Psoas muscle (tissue), 8 donors: Measurements from ENCODE around the gene KCNJ8. TPM values are rescaled to one million over a fixed set of nuclear protein-coding genes. Genes with fewer than 3 reads are reported as not detected.
"Not testable (repeated sequence)": the region's sequence is repeated elsewhere in the genome, so short reads cannot be mapped to it uniquely, and the experiment has no call there.

Source experiments
- ATAC-seq, 4 donors: fragments of 200-7000 bp; cut with Tn5 transposase; one replicate each; pipeline ENCODE4 v1.9.1; 2020; ENCODE audit warnings: moderate library complexity in 3 of 4, mild to moderate bottlenecking in 2 of 4
- DNase-seq, 2 donors: peaks; one replicate each; pipeline ENCODE4 v3.0.0-alpha.2; 2020
- H3K27ac ChIP-seq: fragments of 200-600 bp; one replicate; pipeline ENCODE4 v1.8.0; 2022
- H3K27me3 ChIP-seq, 3 donors: fragments of 200-600 bp in 1 of 3; one replicate each; pipeline versions ENCODE4 v1.6.1 to v1.8.0; 2013 to 2022; ENCODE audit warnings: low read length in 2 of 3, mild to moderate bottlenecking in 2 of 3, moderate library complexity in 1 of 3; ENCODE audit not compliant: insufficient read depth in 3 of 3
- H3K36me3 ChIP-seq, 2 donors: fragments of 200-600 bp in 1 of 2; one replicate each; pipeline versions ENCODE4 v1.6.1 to v1.8.0; 2013 to 2022; ENCODE audit warnings: low read depth in 1 of 2, mild to moderate bottlenecking in 1 of 2, moderate library complexity in 1 of 2; ENCODE audit not compliant: insufficient read depth in 1 of 2
- H3K4me1 ChIP-seq: fragments of 200-600 bp; one replicate; pipeline ENCODE4 v1.8.0; 2022
- H3K4me3 ChIP-seq: fragments of 200-600 bp; one replicate; pipeline ENCODE4 v1.8.0; 2022; ENCODE audit warnings: mild to moderate bottlenecking
- H3K9me3 ChIP-seq: fragments of 200-600 bp; one replicate; pipeline ENCODE4 v1.8.0; 2022
- WGBS, 3 donors: extraction: QIAGEN DNeasy Blood & Tissue Kit; methylation state at CpG; one replicate each; pipeline versions ENCODE4 v1.1.6 to v1.1.7; 2013; 5-methylcytosine and 5-hydroxymethylcytosine counted together
- intact Hi-C, 2 donors: fragments of 100-400 bp; cut with DNase I; formaldehyde crosslinking; loops; one replicate each; pipeline versions ENCODE4 v1.11.0 to v1.14.2; 2022
- polyA plus RNA-seq, 3 donors: library from polyadenylated mRNA; stranded (reverse); fragments of 200-250 nt; gene quantifications; one replicate each; pipeline ENCODE4 v1.2.3, GENCODE V29; 2013
- total RNA-seq, 4 donors: library from RNA; stranded (reverse); fragmentation: NEBNext Ultra II Directional in 2 of 4; extraction: Animal tissue kit (Norgen Biotek cat#: 25700) in 2 of 4; gene quantifications; one replicate each; pipeline versions ENCODE4 v1.2.1 to v1.2.4, GENCODE V29; 2021 to 2023
- TF ChIP-seq, protein P1 (sequence below): fragments of 200-600 bp; IDR thresholded peaks from one replicate; pipeline ENCODE4 v1.8.0; 2022; ENCODE audit warnings: antibody characterized with exemption
- donor health status: healthy with polysubstance abuse.
- donor health status: DM: no; HTN: no; CAD: no; lungs with moderate emphysema.
- donor health status: Bipolar disorder and iron deficiency.
- donor health status: healthy.
- donor health status: DM: yes; HTN: yes; CAD: no.
- donor health status: DM: no; HTN: no; CAD: no.
- donor health status: DM: no; HTN: no; CAD: no.
- donor health status: DM: yes; HTN: yes; CAD: no.

The KCNJ8 gene
- total and polyA plus RNA-seq, 7 donors = 3.4 to 13.3 (median 7.4) TPM

DNA sequence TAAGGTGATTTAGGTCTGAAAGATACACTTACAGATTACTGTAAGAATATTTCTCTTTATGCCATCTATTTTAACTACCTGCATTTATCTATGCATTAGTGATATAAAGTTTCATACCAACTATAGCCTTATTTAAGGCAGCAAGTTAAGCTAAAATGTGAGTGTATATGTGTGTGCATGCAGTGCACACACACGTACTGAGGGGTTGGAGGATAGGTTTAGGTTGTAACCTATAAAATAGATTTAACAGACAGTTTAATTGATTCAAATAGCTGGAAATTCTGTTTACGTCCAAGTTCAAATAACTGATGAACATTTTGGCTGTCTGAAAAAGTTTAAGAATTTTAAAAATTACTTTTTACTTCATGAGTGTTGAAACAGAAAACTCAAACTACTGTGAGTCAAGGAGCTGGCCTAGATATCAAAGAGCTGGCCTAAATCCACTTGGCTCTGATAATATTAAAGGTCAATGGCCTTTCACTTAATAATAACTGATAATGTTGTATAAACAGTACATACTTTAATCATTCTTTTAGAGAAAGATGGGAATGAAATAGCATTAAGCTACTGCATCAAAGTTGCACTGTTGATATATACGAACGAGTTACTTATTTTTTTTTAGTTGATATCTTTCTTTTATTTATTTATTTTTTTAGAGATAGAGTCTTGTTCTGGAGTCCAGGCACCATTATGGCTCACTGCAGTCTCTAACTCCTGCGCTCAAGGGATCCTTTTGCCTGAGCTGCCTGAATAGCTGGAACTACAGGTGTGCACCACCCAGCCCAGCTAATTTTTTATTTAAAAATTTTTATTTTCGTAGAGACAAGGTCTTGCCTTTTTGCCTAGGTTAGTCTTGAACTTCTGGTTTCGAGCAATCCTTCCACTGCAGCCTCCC, 13.8 kb upstream of the KCNJ8 start:
- no peaks in the 10 kb centered on the region for H3K4me1 ChIP-seq
- ATAC-seq (no peak), DNase-seq (no peak)
- no peaks in the 10 kb centered on the region for H3K9me3 ChIP-seq
- WGBS, 3 donors = 82 to 84% (median 83%) methylated on average over 7 of the region's 7 CpGs
- TF ChIP-seq, protein P1, sequence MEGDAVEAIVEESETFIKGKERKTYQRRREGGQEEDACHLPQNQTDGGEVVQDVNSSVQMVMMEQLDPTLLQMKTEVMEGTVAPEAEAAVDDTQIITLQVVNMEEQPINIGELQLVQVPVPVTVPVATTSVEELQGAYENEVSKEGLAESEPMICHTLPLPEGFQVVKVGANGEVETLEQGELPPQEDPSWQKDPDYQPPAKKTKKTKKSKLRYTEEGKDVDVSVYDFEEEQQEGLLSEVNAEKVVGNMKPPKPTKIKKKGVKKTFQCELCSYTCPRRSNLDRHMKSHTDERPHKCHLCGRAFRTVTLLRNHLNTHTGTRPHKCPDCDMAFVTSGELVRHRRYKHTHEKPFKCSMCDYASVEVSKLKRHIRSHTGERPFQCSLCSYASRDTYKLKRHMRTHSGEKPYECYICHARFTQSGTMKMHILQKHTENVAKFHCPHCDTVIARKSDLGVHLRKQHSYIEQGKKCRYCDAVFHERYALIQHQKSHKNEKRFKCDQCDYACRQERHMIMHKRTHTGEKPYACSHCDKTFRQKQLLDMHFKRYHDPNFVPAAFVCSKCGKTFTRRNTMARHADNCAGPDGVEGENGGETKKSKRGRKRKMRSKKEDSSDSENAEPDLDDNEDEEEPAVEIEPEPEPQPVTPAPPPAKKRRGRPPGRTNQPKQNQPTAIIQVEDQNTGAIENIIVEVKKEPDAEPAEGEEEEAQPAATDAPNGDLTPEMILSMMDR = no peak
- no peaks in the 10 kb centered on the region for H3K36me3 ChIP-seq
- intact Hi-C loops = no loop called here
- H3K27me3 ChIP-seq = no peaks in the 10 kb centered on the region
- no peak overlapping the region for H3K4me3 ChIP-seq
- no peak overlapping the region for H3K27ac ChIP-seq

DNA sequence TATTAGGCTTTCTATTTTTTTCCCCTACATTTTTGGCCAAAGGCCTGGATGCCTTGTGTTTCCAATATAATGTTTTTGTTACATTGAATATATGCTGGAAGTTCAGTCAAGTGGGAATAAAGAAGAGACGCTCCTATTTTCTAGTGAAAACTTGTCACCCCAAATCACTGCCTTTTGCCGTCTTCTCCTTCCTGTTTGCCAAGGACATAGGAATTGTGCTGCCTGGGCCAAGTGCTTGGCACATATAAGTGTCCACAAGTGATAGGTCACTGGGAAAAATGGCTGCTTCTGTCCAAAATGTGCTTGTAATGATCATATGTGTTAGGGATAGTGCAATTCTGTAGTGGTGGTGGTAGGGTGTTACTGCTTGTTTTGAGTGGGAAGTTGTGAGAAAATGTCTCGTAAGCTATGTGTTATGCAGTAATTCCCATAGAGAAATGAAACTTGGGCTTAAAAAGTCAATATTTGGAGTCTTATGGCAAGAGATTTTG, 11.6 kb upstream of the KCNJ8 start:
- 65 to 75% (median 70%) methylated on average over 3 of the region's 3 CpGs for WGBS, 3 donors
- intact Hi-C loops = no loop called here

GRCh38 chr12:21782723-21783122, 8.2 kb upstream of the KCNJ8 start:
- H3K36me3 ChIP-seq, H3K4me1 ChIP-seq, H3K27ac ChIP-seq, H3K4me3 ChIP-seq, DNase-seq, ATAC-seq, H3K9me3 ChIP-seq, H3K27me3 ChIP-seq, intact Hi-C loops: not testable (repeated sequence)
- 90 to 94% (median 92%) methylated on average over 3 of the region's 3 CpGs for WGBS, 3 donors

More for the DNA sequence above, 11.6 kb upstream of the KCNJ8 start:
- H3K27me3 ChIP-seq = no peaks in the 10 kb centered on the region
- no peak overlapping the region for H3K4me3 ChIP-seq
- no peaks in the 10 kb centered on the region for H3K4me1 ChIP-seq
- TF ChIP-seq, protein P1 = no peak
- DNase-seq (no peak), ATAC-seq (no peak)
- no peaks in the 10 kb centered on the region for H3K9me3 ChIP-seq
- H3K27ac ChIP-seq = no peak overlapping the region
- no peaks in the 10 kb centered on the region for H3K36me3 ChIP-seq

GRCh38 chr12:21780786-21781185, 6.3 kb upstream of the KCNJ8 start:
- no peaks in the 10 kb centered on the region for H3K9me3 ChIP-seq
- DNase-seq (no peak), ATAC-seq (no peak)
- intact Hi-C loops = no loop called here
- no peaks in the 10 kb centered on the region for H3K36me3 ChIP-seq
- no peaks in the 10 kb centered on the region for H3K4me1 ChIP-seq
- no peaks in the 10 kb centered on the region for H3K27me3 ChIP-seq
- TF ChIP-seq, protein P1 = no peak
- no peak overlapping the region for H3K4me3 ChIP-seq
- H3K27ac ChIP-seq = no peak overlapping the region
- WGBS, 3 donors = 80 to 94% (median 87%) methylated on average over 3 of the region's 3 CpGs

GRCh38 chr12:21776175-21776574, 1.7 kb upstream of the KCNJ8 start:
- Histone ChIP-seq H3K36me3 (no peaks in the 10 kb centered on the region), H3K27me3 (peaks cover 0 to 16% (median 0%) of the 10 kb centered on the region in 3 donors), H3K4me1 (no peaks in the 10 kb centered on the region), H3K4me3 (no peak overlapping the region), H3K27ac (peak overlapping the region; percentile 39), H3K9me3 (no peaks in the 10 kb centered on the region)
- TF ChIP-seq, protein P1 = no peak
- 80 to 84% (median 84%) methylated on average over 3 of the region's 3 CpGs for WGBS, 3 donors
- no peak for DNase-seq
- no peak for ATAC-seq
- intact Hi-C loops = no loop called here
